Heart left ventricle (tissue), 16 donors: Measurements from ENCODE around the gene TXNL4A. TPM values are rescaled to one million over a fixed set of nuclear protein-coding genes. Genes with fewer than 3 reads are reported as not detected.
A peak's percentile ranks its signal among the peaks of the same experiment; 100 is the strongest.

Source experiments
- ATAC-seq, 4 donors: fragments of 200-7000 bp; cut with Tn5 transposase; one replicate each; pipeline ENCODE4 v1.9.1; 2020 to 2022; ENCODE audit warnings: moderate library complexity in 4 of 4, mild to moderate bottlenecking in 3 of 4, moderate number of reproducible peaks in 1 of 4
- DNase-seq, 5 donors: peaks; one replicate each; pipeline ENCODE4 v3.0.0-alpha.2; 2020
- H3K27ac ChIP-seq, 12 donors: fragments of 200-600 bp; sonication (generic) in 4 of 12; one replicate each; pipeline versions ENCODE4 v1.5.0 to v1.8.0; 2016 to 2022; ENCODE audit warnings: mild to moderate bottlenecking in 2 of 12
- H3K27me3 ChIP-seq, 9 donors: fragments of 200-600 bp; sonication (generic) in 2 of 9; one replicate each; pipeline versions ENCODE4 v1.5.1 to v1.8.0; 2016 to 2022; ENCODE audit warnings: mild to moderate bottlenecking in 3 of 9
- H3K36me3 ChIP-seq, 9 donors: fragments of 200-600 bp; sonication (generic) in 2 of 9; one replicate each; pipeline versions ENCODE4 v1.5.0 to v1.8.0; 2018 to 2022; ENCODE audit warnings: mild to moderate bottlenecking in 2 of 9
- H3K4me1 ChIP-seq, 12 donors: fragments of 200-600 bp; sonication (generic) in 4 of 12; one replicate each; pipeline versions ENCODE4 v1.5.0 to v1.8.0; 2016 to 2022; ENCODE audit warnings: mild to moderate bottlenecking in 3 of 12
- H3K4me3 ChIP-seq, 12 donors: fragments of 200-600 bp; sonication (generic) in 4 of 12; one replicate each; pipeline versions ENCODE4 v1.5.0 to v1.8.0; 2017 to 2022; ENCODE audit warnings: mild to moderate bottlenecking in 9 of 12, moderate library complexity in 4 of 12
- H3K9me3 ChIP-seq, 12 donors: fragments of 200-600 bp; sonication (generic) in 4 of 12; one replicate each; pipeline versions ENCODE4 v1.5.0 to v1.8.0; 2016 to 2022; ENCODE audit warnings: mild to moderate bottlenecking in 1 of 12
- POLR2A ChIP-seq, 2 donors: fragments of 450-650 bp; IDR thresholded peaks; one replicate each; pipeline ENCODE4 v1.6.1; 2017; ENCODE audit warnings: antibody characterized with exemption in 2 of 2, mild to moderate bottlenecking in 2 of 2, moderate library complexity in 2 of 2
- WGBS, 4 donors: extraction: QIAGEN DNeasy Blood & Tissue Kit in 2 of 4; methylation state at CpG; one replicate each; pipeline versions ENCODE4 v1.1.5 to v1.1.7; 2013 to 2018; 5-methylcytosine and 5-hydroxymethylcytosine counted together
- intact Hi-C, 10 donors: fragments of 100-400 bp; cut with DNase I; formaldehyde crosslinking; loops; one replicate each; pipeline versions ENCODE4 v1.11.1 to v1.14.2; 2022
- polyA plus RNA-seq, 2 donors: library from polyadenylated mRNA; stranded (reverse); fragments of 200-250 nt; gene quantifications; one replicate each; pipeline ENCODE4 v1.2.3, GENCODE V29; 2013
- total RNA-seq, 9 donors: library from RNA; depleted of rRNA in 2 of 9; stranded (reverse); fragments of >200 nt in 2 of 9; fragmentation: NEBNext Ultra II Directional in 3 of 9; extraction: Animal tissue kit (Norgen Biotek cat#: 25700) in 3 of 9; gene quantifications; one replicate each; pipeline versions ENCODE4 v1.1.0 to v1.2.4, GENCODE V29; 2016 to 2023
- TF ChIP-seq, protein P1 (sequence below), 12 donors: fragments of 200-600 bp; sonication (generic) in 4 of 12; IDR thresholded peaks; one replicate each; pipeline versions ENCODE4 v1.5.0 to v1.8.0; 2018 to 2022; ENCODE audit warnings: antibody characterized with exemption in 12 of 12, mild to moderate bottlenecking in 5 of 12
- donor health status: ischemic (EF 13 %, LVEDD 7.1; RV severe dilation, severe dysfunction).
- donor health status: healthy with polysubstance abuse.
- donor health status: DM: no; HTN: yes; CAD: no.
- donor health status: DM: no; HTN: no; CAD: no.
- donor health status: ischemic (EF 25% LVEDD 6.9; RV normal size, moderate dysfunction).
- donor health status: ischemic (EF 25% LVEDD 5.7; RV mildly dilated, moderate dysfunction).
- donor health status: healthy.
- donor health status: DM: yes; HTN: yes; CAD: no.
- donor health status: ischemic (EF 35%, LVEDD 5.7; RV mildly dilated, moderate dysfunction).
- donor health status: nonischemic (EF 11% LVEDD 7.7; RV severe dilation, severe dysfunction).
- donor health status: DM: yes; HTN: yes; CAD: no.
- donor health status: PGD.
- donor health status: ischemic (EF 29% LVEDD 5.4; RV normal size, mild dysfunction).
- donor health status: nonischemic (EF 23%, LVEDD 6.1; RV moderate dilation, normal function).

The TXNL4A gene
- total and polyA plus RNA-seq, 11 donors: 35.2 to 139 (median 92.0) TPM

DNA sequence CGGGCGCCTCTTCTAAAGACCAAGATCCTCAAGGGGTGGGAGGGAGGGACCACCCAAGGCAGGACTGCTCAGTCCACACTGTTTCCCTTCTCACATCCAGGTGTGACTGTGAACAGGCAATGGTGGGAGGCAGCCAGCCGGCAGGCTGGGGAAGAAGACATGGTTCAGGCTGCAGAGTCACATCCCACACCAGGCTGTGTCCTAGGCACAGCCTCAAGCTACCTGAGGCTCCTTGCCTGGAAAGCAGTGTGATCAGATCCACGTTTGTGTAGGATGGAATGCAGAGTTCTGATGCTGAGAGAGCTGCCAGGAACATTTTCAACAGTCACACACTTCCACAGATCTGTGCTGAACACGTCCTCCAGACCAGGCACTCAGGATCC is 53.3 kb downstream of the TXNL4A start:
- Histone ChIP-seq H3K4me1 (peaks cover 0 to 25% (median 16%) of the 10 kb centered on the region in 12 donors), H3K27ac (peak overlapping the region in 3 of 12 donors; percentile 61 to 78 (median 64)), H3K4me3 (no peak overlapping the region), H3K36me3 (peaks cover 0 to 41% (median 6%) of the 10 kb centered on the region in 9 donors), H3K27me3 (no peaks in the 10 kb centered on the region), H3K9me3 (peaks cover 0 to 47% (median 21%) of the 10 kb centered on the region in 12 donors)
- TF ChIP-seq POLR2A (IDR thresholded peaks at IDR 0.05): no peak
- DNase-seq: peak in 2 of 5 donors; percentile 14 to 44
- 83 to 88% (median 86%) methylated on average over 5 of the region's 5 CpGs for WGBS, 4 donors
- intact Hi-C loops: loop anchor here in 1 of 10 donors (10.0 kb wide), 1 partner anchor 50 kb away; the partner anchor contains the start of gene TXNL4A
- peak in 1 of 4 donors; percentile 5 for ATAC-seq

DNA sequence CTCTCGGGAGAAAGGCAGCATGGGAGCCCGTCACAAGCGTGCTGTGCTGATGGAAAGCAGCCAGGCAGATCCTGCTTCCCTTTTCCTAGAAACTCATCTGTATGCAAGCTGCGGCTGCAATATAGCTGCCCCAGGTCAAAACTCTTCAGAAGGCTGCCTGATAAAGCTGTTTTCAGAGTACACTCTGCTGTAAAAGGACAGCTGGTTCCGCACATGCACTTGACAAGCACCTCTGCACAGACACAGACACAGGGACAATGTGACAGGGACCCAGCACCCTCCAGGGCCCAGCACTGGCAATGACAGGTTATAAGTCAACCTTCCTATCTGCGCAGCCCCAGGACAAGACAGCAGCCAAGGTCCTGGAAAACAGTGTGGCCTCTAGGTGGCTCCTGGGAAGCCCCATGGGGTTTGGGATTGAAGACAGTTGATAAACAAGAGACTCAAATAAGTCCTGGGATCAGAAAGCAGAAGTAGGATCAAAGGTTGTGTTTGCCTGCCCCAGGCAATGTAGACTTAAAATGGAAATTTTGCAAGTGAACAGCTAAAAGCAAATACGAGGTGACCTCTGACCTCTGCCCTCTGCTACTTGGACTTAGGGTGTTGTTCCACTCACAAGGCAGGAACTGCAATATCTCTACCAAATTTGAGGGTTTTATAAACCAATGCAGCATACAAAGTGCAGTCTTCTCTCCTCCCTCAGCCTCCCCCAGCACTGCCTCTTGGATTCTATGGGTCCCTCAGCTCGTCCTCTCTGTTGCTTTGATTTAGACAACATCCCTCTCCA is 53.9 kb downstream of the TXNL4A start:
- DNase-seq (peak; percentile 39 to 68 (median 61)), ATAC-seq (peak; percentile 96 to 98 (median 97))
- whole genome bisulfite sequencing, 4 donors: 43 to 48% (median 47%) methylated on average over 8 of the region's 8 CpGs
- Histone ChIP-seq H3K9me3 (peaks cover 0 to 52% (median 27%) of the 10 kb centered on the region in 12 donors), H3K36me3 (peaks cover 0 to 43% (median 6%) of the 10 kb centered on the region in 9 donors), H3K27me3 (no peaks in the 10 kb centered on the region), H3K27ac (peak overlapping the region in 11 of 12 donors; percentile 14 to 78 (median 57)), H3K4me1 (peaks cover 0 to 25% (median 16%) of the 10 kb centered on the region in 12 donors), H3K4me3 (peak overlapping the region in 4 of 12 donors; percentile 3 to 13 (median 8))
- intact Hi-C loops: loop anchor here in 1 of 10 donors (10.0 kb wide), 1 partner anchor 50 kb away; the partner anchor contains the start of gene TXNL4A
- TF ChIP-seq POLR2A (IDR thresholded peaks at IDR 0.05): no peak
- TF ChIP-seq, protein P1, sequence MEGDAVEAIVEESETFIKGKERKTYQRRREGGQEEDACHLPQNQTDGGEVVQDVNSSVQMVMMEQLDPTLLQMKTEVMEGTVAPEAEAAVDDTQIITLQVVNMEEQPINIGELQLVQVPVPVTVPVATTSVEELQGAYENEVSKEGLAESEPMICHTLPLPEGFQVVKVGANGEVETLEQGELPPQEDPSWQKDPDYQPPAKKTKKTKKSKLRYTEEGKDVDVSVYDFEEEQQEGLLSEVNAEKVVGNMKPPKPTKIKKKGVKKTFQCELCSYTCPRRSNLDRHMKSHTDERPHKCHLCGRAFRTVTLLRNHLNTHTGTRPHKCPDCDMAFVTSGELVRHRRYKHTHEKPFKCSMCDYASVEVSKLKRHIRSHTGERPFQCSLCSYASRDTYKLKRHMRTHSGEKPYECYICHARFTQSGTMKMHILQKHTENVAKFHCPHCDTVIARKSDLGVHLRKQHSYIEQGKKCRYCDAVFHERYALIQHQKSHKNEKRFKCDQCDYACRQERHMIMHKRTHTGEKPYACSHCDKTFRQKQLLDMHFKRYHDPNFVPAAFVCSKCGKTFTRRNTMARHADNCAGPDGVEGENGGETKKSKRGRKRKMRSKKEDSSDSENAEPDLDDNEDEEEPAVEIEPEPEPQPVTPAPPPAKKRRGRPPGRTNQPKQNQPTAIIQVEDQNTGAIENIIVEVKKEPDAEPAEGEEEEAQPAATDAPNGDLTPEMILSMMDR (IDR thresholded peaks at IDR 0.05): peak in 6 of 12 donors; percentile 8 to 47 (median 31)

DNA sequence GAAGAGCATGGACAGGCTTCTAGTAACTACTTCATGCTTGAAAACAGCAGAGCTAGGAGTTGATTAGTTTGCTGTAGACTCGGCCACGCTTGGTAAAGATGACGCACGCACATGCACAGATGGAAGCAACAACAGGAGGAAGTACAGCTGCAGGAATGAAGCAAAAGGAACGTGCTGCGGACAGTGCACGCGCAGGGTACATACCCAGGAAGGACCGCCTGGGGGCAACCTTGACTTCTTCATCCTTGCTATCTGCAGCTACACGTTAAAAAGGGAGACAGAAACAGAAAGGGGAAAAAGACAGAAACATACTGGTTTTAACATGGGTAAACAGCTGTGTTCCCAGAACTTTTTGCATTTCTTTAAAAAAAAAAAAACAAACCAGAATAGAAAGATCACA is 54.6 kb downstream of the TXNL4A start:
- Histone ChIP-seq H3K9me3 (peaks cover 0 to 60% (median 34%) of the 10 kb centered on the region in 12 donors), H3K4me1 (peaks cover 0 to 23% (median 14%) of the 10 kb centered on the region in 12 donors), H3K27ac (peak overlapping the region in 10 of 12 donors; percentile 14 to 78 (median 54)), H3K4me3 (peak overlapping the region in 4 of 12 donors; percentile 3 to 13 (median 8)), H3K27me3 (no peaks in the 10 kb centered on the region), H3K36me3 (peaks cover 0 to 51% (median 14%) of the 10 kb centered on the region in 9 donors)
- TF ChIP-seq, protein P1 (IDR thresholded peaks at IDR 0.05): peak in 6 of 12 donors; percentile 13 to 33 (median 24)
- no peak for TF ChIP-seq POLR2A (IDR thresholded peaks at IDR 0.05)
- peak in 3 of 4 donors; percentile 33 to 59 (median 56) for ATAC-seq
- DNase-seq: peak in 4 of 5 donors; percentile 15 to 50 (median 26)
- intact Hi-C loops: loop anchor here in 1 of 10 donors (10.0 kb wide), 1 partner anchor 51 kb away; the partner anchor contains the start of gene TXNL4A
- 77 to 83% (median 78%) methylated on average over 10 of the region's 10 CpGs for WGBS, 4 donors

DNA sequence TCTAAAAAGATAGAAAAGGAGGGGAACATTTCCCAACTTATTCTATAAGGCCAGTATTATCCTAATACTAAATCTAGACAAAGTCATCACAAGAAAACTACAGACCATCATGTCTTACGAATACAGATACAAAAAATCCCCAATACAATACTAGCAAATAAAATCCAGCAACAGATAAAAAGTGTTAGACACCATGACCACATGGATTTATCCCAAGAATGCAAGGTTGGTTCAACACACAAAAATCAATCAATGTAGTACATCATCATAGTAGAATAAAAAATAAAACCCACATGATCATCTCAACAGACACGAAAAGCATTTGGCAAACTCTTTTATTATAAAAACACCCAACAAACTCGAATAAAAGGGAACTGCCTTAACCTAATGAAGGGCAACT is 55.5 kb downstream of the TXNL4A start:
- Histone ChIP-seq H3K36me3 (peaks cover 0 to 59% (median 15%) of the 10 kb centered on the region in 9 donors), H3K27ac (peak overlapping the region in 1 of 12 donors; percentile 78), H3K27me3 (no peaks in the 10 kb centered on the region), H3K9me3 (peaks cover 0 to 61% (median 34%) of the 10 kb centered on the region in 12 donors), H3K4me1 (peaks cover 0 to 23% (median 13%) of the 10 kb centered on the region in 12 donors), H3K4me3 (no peak overlapping the region)
- WGBS, 4 donors: 85 to 88% (median 86%) methylated on average over 3 of the region's 3 CpGs
- DNase-seq (no peak), ATAC-seq (no peak)
- TF ChIP-seq POLR2A (IDR thresholded peaks at IDR 0.05): no peak
- TF ChIP-seq, protein P1 (IDR thresholded peaks at IDR 0.05): no peak
- intact Hi-C loops: loop anchor here in 1 of 10 donors (10.0 kb wide), 1 partner anchor 52 kb away; the partner anchor contains the start of gene TXNL4A
